Medulla oblongata (tissue), 1 donor: ENCODE data around the gene PVALB.
"Not testable (repeated sequence)": the region's sequence is repeated elsewhere in the genome, so short reads cannot be mapped to it uniquely, and the experiment has no call there.

ENCODE experiments used
- DNase-seq: peaks from one replicate; pipeline ENCODE4 v3.0.0-alpha.2; 2015; ENCODE audit errors: extremely low spot score

The PVALB gene

GRCh38 chr22:36757668-36758211 lies 59.1 kb downstream of the PVALB start:
- peak; percentile 79 for DNase-seq

DNA sequence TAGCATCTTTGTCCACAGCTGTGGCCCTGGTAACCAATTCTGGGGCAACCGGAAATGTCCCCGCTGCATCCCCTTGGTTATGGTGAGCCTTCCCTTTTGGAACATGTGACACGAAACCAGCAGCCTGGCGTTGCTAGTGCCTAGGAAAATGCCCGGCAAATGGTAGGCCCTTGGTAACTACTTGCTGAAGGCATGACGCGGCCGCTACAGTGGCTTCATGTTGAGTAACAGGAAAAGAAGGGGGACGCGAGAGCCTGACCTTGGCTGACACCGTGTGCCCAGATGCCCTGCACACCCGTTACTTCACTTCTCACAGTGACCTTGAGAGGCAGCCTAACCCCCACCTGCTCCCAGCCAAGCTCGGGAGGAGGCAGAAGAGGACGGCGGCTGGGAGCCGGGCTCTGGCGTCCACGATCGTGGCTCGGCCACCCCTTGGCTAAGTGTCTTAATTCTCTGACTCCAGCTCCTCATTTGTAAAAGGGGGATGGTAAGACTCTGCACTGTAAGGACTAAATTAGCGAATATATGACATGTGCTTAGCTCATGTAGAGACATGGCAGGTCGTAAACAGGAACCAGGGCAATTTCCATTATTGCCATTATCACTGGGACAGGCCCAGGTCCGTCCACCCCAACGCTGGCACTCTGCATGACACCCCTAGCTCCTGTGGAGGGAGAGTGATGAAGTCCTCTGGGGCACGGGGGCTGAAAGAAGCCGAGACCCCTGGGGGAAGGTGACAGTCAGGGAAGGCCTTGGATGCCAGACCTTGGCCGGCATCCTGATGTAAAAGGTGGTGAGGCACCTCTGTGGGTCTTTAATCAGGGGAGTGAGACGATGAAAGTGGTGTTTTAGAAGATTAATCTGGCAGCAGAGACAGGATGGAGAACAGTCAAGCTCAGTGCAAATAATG lies 59.8 kb downstream of the PVALB start:
- no peak for DNase-seq

GRCh38 chr22:36756031-36756430 lies 60.8 kb downstream of the PVALB start:
- DNase-seq: no peak

GRCh38 chr22:36755316-36755715 lies 61.5 kb downstream of the PVALB start:
- no peak for DNase-seq

DNA sequence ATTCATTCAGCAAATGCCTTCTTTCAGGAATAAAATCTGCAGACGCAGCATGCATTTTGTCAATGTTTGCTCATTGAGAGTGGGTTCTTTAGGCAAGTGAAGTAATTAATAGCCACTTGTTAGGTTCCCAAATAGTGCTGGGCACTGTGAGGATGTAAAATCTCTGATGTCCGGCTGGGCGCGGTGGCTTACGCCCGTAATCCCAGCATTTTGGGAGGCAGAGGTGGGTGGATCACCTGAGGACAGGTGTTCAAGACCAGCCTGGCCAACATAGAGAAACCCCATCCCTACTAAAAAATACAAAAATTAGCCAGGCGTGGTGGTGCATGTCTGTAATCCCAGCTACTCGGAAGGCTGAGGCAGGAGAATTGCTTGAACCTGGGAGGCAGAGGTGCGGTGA lies 62.0 kb downstream of the PVALB start:
- not testable (repeated sequence) for DNase-seq

DNA sequence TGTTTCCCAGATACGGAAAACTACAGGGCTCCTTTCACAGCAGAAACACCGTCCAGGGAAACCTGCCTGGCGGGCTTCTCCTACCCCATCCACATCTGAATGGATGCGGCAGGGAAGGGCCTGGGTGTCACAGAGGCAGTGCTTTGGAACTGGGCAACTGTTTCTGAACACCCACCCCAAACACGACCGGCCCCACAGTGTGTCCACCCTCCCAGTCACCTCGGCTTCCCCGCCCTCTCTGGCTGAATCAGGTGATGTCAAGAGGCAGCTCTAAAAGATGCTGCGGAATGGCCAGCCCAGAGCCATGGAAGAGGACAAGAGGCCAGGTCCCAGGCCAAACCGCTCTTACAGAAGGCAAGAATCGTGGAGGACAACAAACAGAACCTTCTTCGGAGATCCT lies 62.9 kb downstream of the PVALB start:
- DNase-seq: no peak

GRCh38 chr22:36753120-36753802 lies 63.6 kb downstream of the PVALB start:
- no peak for DNase-seq
